ENCODE data around the gene CMTM7. TPM values are rescaled to one million over a fixed set of nuclear protein-coding genes. Genes with fewer than 3 reads are reported as not detected.

The CMTM7 gene
- total and polyA plus RNA-seq, 2 experiments from 2014 or later = 32.2 to 93.6 TPM

DNA sequence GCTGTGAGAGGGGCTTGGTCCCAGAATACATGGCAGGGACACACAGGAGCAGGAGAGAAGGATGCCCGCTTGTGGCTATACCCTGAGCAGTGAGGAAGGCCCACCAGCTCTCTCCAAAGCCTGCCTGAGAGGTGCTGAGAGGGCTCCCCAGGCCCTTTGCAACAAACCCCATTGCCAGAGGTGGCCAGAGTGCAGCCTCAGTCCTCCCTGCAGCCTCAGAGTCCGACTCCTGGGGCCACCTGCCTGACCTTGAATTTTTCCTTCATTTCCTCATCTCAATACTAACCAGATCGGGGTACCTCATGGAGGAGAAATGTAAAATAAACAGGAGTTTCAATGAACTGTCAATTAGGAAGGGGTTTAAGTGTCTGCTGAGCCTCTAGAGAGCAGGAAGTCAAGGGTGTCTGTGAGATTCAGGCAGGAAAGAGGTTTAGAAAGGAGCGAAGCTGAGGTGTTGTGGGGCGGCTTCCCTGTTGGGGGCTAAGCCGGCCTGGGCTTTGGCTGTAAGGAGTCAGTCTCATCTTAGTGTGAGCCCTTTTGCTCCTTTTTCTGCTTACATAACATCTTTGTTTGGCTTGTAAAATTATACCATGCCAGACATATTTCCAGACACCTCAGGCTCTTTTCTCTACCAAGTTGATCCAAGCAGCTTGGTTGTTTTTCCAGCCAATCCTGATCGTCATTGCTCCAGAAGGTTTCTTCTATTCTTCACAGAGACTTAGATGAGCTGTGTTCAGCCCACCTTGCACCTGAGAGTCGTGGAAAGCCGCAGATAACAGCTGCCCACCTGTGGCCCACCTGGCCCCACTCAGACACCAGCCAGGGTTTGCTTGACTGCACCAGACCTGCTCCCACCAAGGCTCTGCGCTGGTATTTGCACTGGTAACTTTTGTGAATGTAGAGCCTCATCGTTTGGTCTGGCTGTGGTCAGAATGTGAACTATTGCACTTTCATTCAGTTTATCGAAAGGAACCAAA lies 36.7 kb downstream of the CMTM7 start:
- no peak overlapping the region for H3K27ac Mint-ChIP-seq
- H3K4me3 ChIP-seq = no peak overlapping the region
- H3K27ac ChIP-seq (ENCODE audit: low read depth) = 0 out of 2 replicates have a peak overlapping the region, but pooled peaks have one; percentile 73
- ATAC-seq (peak; percentile 32; the same call in 1 of the 3 replicates), DNase-seq (ENCODE audit: low spot score) (no peak)
- no peaks in the 10 kb centered on the region for H3K9me2 ChIP-seq (ENCODE audit: insufficient read depth)
- H3K27me3 ChIP-seq (ENCODE audit: insufficient read depth) = no peaks in the 10 kb centered on the region
- no peak overlapping the region for H3K4me2 ChIP-seq
- H3K79me2 ChIP-seq (replicated peaks; ENCODE audit: insufficient read depth) = peaks cover 29% of the 10 kb centered on the region
- peaks cover 3% of the 10 kb centered on the region for H3K27me3 Mint-ChIP-seq (ENCODE audit: insufficient read depth, low read depth, poor library complexity)
- no peaks in the 10 kb centered on the region for H3K36me3 ChIP-seq (ENCODE audit: insufficient read depth)
- H3K9me3 Mint-ChIP-seq = no peaks in the 10 kb centered on the region
- H3K4me3 Mint-ChIP-seq = no peak overlapping the region
- TF ChIP-seq NANOG (IDR thresholded peaks at IDR 0.05; ENCODE audit: borderline replicate concordance) (no peak), ZNF331 (CRISPR knock-in tag; IDR thresholded peaks at IDR 0.05; ENCODE audit: low read depth) (no peak), EZH2 (IDR thresholded peaks at IDR 0.05; ENCODE audit: low read depth, unreplicated experiment) (no peak), JUNB (IDR thresholded peaks at IDR 0.05; ENCODE audit: unreplicated experiment) (no peak), ZNF114 (CRISPR knock-in tag; IDR thresholded peaks at IDR 0.05) (no peak), CREB1 (CRISPR knock-in tag; IDR thresholded peaks at IDR 0.05; ENCODE audit: low read depth) (no peak), EZH2phosphoT487 (IDR thresholded peaks at IDR 0.05; ENCODE audit: unreplicated experiment) (no peak), STAT1 (IDR thresholded peaks at IDR 0.05; ENCODE audit: unreplicated experiment) (no peak), CTCF (conservative IDR thresholded peaks at IDR 0.05; ENCODE audit: low read depth in 2 of 2) (no peak), POLR2AphosphoS5 (IDR thresholded peaks at IDR 0.05; ENCODE audit: low read depth) (no peak), REST (IDR thresholded peaks at IDR 0.05; ENCODE audit: unreplicated experiment) (no peak)
- no peaks in the 10 kb centered on the region; the same call in 1 of the 2 replicates for H4K20me1 ChIP-seq (replicated peaks; ENCODE audit: insufficient read depth)
- no peak overlapping the region for H2AFZ ChIP-seq
- no peaks in the 10 kb centered on the region; the same call in 2 of the 3 replicates for H3K36me3 Mint-ChIP-seq (ENCODE audit: low read depth)
- peaks cover 2% of the 10 kb centered on the region; the same call in 2 of the 3 replicates for H3K4me1 Mint-ChIP-seq
- H3F3A ChIP-seq (replicated peaks; ENCODE audit: low read depth) = no peaks in the 10 kb centered on the region
- peaks cover under 1% of the 10 kb centered on the region for H3K4me1 ChIP-seq (ENCODE audit: insufficient read depth)
